HG03097 (cell line): Measurements from ENCODE around the gene GJB1.
"Not testable (repeated sequence)": the region's sequence is repeated elsewhere in the genome, so short reads cannot be mapped to it uniquely, and the experiment has no call there.

Experiments
- ATAC-seq: cut with Tn5 transposase; IDR thresholded peaks from one replicate; pipeline ENCODE4 v1.9.1; 2021; ENCODE audit not compliant: unreplicated experiment, low FRiP score

Gene GJB1

GRCh38 chrX:71253253-71254091 lies 30.4 kb downstream of the GJB1 start:
- no peak for ATAC-seq

- peak; percentile 63 for ATAC-seq
Measured at GRCh38 chrX:71254092-71254963, 31.3 kb downstream of the GJB1 start, which contains the start of gene ZMYM3. TSS of gene ZMYM3 (minus strand) at chrX:71254140. CDS start at chrX:71253255, 885 bp downstream.

DNA sequence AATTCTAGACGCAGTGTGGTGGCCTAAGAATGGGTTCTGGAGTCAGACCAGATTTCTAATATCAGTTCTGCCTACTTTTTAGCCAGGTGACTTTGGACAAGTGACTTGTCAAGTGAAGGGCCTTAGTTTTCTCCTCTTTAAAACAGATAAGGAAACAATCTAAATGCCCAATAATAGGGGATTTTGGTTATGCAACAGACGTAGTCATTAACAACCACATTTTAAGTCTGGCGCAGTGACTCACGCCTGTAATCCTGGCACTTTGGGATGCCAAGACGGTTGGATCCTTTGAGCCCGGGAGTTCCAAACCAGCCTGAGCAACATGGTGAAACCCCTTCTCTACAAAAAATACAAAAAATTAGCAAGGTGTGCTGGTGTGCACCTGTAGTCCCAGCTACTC lies 33.0 kb downstream of the GJB1 start:
- ATAC-seq = no peak

- ATAC-seq = no peak
Measured at GRCh38 chrX:71256856-71257255, 33.8 kb downstream of the GJB1 start.

GRCh38 chrX:71268624-71269023 lies 45.6 kb downstream of the GJB1 start:
- ATAC-seq = not testable (repeated sequence)

GRCh38 chrX:71269801-71270395 lies 46.9 kb downstream of the GJB1 start:
- no peak for ATAC-seq

- not testable (repeated sequence) for ATAC-seq
Measured at GRCh38 chrX:71272313-71272712, 49.3 kb downstream of the GJB1 start.
